ENCODE measurements around the gene KAZN. TPM values are rescaled to one million over a fixed set of nuclear protein-coding genes. Genes with fewer than 3 reads are reported as not detected.

Gene KAZN
- polyA plus RNA-seq, 1 experiment = 5.5 TPM

GRCh38 chr1:14822493-14822892 lies 224.0 kb downstream of the KAZN start:
- Histone ChIP-seq H3K36me3 (ENCODE audit: control insufficient read depth, insufficient read depth, low read length) (no peaks in the 10 kb centered on the region), H3K27me3 (ENCODE audit: control insufficient read depth, insufficient read depth, low read length) (no peaks in the 10 kb centered on the region), H3K4me3 (ENCODE audit: low read depth, low read length) (no peak overlapping the region)
- no peak for TF ChIP-seq CTCF (IDR thresholded peaks at IDR 0.05; ENCODE audit: insufficient read depth, low read depth, low read length)
- DNase-seq (ENCODE audit: low read depth) = no peak
- POLR2A ChIA-PET = no interaction called here
- CTCF ChIA-PET = no interaction called here

GRCh38 chr1:14822996-14823395 lies 224.5 kb downstream of the KAZN start:
- no peaks in the 10 kb centered on the region for H3K27me3 ChIP-seq (ENCODE audit: control insufficient read depth, insufficient read depth, low read length)
- TF ChIP-seq CTCF (IDR thresholded peaks at IDR 0.05; ENCODE audit: insufficient read depth, low read depth, low read length) = no peak
- POLR2A ChIA-PET = no interaction called here
- no peaks in the 10 kb centered on the region for H3K36me3 ChIP-seq (ENCODE audit: control insufficient read depth, insufficient read depth, low read length)
- DNase-seq (ENCODE audit: low read depth) = no peak
- H3K4me3 ChIP-seq (ENCODE audit: low read depth, low read length) = no peak overlapping the region
- CTCF ChIA-PET = no interaction called here

- DNase-seq (ENCODE audit: low read depth) = no peak
- POLR2A ChIA-PET = no interaction called here
These were observed 225.9 kb downstream of the KAZN start for GRCh38 chr1:14824314-14824915.

GRCh38 chr1:14825396-14825795 lies 226.9 kb downstream of the KAZN start:
- H3K4me3 ChIP-seq (ENCODE audit: low read depth, low read length) = no peak overlapping the region
- CTCF ChIA-PET = no interaction called here
- no peaks in the 10 kb centered on the region for H3K27me3 ChIP-seq (ENCODE audit: control insufficient read depth, insufficient read depth, low read length)
- DNase-seq (ENCODE audit: low read depth) = no peak
- no peak for TF ChIP-seq CTCF (IDR thresholded peaks at IDR 0.05; ENCODE audit: insufficient read depth, low read depth, low read length)
- no peaks in the 10 kb centered on the region for H3K36me3 ChIP-seq (ENCODE audit: control insufficient read depth, insufficient read depth, low read length)
- POLR2A ChIA-PET = no interaction called here

More at GRCh38 chr1:14824314-14824915, 225.9 kb downstream of the KAZN start:
- no peaks in the 10 kb centered on the region for H3K36me3 ChIP-seq (ENCODE audit: control insufficient read depth, insufficient read depth, low read length)
- no peaks in the 10 kb centered on the region for H3K27me3 ChIP-seq (ENCODE audit: control insufficient read depth, insufficient read depth, low read length)
- H3K4me3 ChIP-seq (ENCODE audit: low read depth, low read length) = no peak overlapping the region
- TF ChIP-seq CTCF (IDR thresholded peaks at IDR 0.05; ENCODE audit: insufficient read depth, low read depth, low read length) = no peak
- CTCF ChIA-PET = no interaction called here

- POLR2A ChIA-PET = no interaction called here
These were observed 227.7 kb downstream of the KAZN start for GRCh38 chr1:14826172-14826636.

More at GRCh38 chr1:14826172-14826636, 227.7 kb downstream of the KAZN start:
- no peak overlapping the region for H3K4me3 ChIP-seq (ENCODE audit: low read depth, low read length)
- peak; percentile 83 for DNase-seq (ENCODE audit: low read depth)
- H3K36me3 ChIP-seq (ENCODE audit: control insufficient read depth, insufficient read depth, low read length) = no peaks in the 10 kb centered on the region
- TF ChIP-seq CTCF (IDR thresholded peaks at IDR 0.05; ENCODE audit: insufficient read depth, low read depth, low read length) = 0 out of 2 replicates have a peak, but pooled peaks have one; percentile 13
- CTCF ChIA-PET = interaction anchor here (0.6 kb wide), 1 partner anchor 211 kb away, joined by 3 read pairs; no protein-coding TSS in a partner anchor
- H3K27me3 ChIP-seq (ENCODE audit: control insufficient read depth, insufficient read depth, low read length) = no peaks in the 10 kb centered on the region

All from BJ (cell line).